NCI-H1105 treated with DMSO at 0.1 percent for 48 hours (cell line): ENCODE measurements around the gene PRMT7.
"Not testable (repeated sequence)": the region's sequence is repeated elsewhere in the genome, so short reads cannot be mapped to it uniquely, and the experiment has no call there.

Experiments
- DNase-seq: peaks from one replicate; lab custom pipeline; 2025; lab: John Stamatoyannopoulos, UW

PRMT7 gene

DNA sequence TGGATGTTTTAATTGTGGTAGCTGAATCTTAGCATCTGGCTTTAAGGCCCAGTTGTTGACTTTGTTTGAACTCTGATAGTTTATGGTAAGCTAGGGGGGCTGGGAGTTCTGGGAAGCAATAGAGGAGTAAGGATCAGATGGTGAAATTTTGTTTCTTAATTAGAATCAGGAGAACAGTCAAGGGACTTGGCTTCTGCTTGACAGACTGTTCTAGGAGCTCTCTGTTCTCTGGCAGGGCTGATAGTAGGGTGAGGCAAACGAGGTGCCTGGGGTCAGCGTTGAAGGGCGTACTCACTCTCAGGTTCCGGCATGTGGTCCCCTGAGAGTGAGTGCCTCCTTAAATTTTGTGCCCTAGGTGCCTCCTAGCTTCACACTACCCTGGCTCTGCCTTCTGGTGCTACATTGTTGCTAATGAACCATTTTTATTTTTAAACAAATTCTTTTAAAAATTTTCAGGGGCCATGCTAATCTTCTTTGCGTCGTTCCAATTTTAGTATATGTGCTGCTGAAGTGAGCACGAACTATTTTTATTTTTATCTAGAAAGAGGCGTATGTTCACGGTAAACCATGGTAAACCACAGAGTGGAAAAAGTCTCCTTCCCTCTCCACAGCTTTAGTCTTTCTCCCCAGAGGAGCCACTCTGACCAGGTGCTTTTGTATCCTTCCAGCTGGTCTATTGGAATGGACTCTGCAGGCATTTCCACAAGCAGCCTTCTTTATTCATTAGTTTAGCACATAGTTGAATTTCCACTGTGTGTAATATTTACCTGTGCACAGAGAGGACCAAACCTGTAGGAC, 26.8 kb upstream of the PRMT7 start:
- DNase-seq: no peak

DNA sequence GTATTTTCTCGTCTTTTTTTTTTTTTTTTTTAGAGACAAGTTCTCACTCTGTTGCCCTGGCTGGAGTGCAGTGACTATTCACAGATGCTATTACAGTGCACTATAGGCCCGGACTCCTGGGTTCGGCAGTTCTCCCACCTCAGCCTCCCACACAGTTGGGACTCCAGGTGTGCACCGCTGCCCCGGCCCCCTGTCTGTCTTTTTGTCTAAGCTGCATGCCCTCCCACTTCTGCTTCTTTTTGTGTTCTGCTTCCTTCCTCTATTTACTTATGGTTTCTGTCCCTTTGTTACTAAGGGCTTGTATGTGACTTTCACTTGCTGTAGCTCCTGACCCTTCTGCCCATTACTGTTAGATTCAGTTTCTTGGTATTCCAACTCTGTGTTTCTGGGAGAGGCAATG, 26.0 kb upstream of the PRMT7 start:
- DNase-seq: no peak

DNA sequence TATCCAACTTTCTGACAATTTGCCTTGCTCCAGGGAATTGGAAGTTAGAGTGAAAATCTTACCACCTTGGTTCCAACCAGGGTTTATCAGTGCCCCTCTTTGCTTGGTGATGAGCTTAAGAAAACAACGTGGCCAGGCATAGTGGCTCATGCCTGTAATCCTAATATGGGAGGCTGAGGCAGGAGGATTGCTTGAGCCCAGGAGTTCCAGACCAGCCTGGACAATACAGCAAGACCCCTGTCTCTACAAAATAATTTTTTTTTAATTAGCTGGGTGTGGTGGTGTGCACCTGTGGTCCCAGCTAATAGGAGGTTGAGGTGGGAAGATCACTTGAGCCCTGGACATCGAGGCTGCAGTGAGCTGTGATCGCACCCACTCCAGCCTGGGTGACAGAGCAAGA, 25.1 kb upstream of the PRMT7 start:
- no peak for DNase-seq

DNA sequence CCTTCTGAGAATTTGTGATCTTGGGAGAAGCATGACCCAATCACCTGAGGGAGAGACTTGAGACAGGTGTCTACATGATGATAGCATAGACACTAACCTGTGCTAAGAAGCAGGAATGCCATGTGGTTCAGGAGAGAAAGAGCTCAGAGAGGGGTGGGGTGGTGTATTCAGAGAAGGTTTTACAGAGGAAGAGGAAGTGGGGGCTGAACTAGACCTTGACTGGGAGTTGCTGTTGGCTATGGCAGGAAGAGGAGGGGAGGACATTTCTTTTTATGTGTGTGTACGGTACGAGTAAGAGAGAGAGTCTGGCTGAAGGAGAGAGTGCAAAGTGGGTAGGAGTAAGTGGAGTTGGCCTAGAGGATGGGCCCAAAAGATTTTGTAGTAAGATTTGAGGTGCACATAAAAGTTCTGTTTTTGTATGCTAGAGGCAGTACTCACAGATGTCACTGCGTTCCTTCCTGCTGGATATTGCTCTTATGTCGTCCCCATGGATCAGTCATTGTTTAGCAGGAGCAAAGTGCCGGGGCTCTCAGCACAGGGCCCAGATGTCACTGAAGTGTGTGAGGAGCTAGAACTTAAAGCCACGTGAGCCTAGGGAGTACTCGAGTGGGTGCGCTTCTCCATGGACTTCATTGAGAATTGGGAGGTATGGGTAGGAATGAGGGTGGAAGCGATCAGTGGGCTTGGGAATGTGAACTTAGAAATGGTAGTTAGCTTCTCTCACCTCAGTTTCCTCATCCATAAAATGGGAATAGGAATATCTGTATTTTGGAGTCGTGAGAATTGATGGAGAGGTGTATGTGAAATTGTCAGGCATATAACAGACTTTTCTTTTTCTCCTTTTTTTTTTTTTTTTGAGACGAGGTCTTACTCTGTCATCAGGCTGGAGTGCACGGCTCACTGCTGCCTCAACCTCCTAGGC, 24.4 kb upstream of the PRMT7 start:
- DNase-seq: no peak

DNA sequence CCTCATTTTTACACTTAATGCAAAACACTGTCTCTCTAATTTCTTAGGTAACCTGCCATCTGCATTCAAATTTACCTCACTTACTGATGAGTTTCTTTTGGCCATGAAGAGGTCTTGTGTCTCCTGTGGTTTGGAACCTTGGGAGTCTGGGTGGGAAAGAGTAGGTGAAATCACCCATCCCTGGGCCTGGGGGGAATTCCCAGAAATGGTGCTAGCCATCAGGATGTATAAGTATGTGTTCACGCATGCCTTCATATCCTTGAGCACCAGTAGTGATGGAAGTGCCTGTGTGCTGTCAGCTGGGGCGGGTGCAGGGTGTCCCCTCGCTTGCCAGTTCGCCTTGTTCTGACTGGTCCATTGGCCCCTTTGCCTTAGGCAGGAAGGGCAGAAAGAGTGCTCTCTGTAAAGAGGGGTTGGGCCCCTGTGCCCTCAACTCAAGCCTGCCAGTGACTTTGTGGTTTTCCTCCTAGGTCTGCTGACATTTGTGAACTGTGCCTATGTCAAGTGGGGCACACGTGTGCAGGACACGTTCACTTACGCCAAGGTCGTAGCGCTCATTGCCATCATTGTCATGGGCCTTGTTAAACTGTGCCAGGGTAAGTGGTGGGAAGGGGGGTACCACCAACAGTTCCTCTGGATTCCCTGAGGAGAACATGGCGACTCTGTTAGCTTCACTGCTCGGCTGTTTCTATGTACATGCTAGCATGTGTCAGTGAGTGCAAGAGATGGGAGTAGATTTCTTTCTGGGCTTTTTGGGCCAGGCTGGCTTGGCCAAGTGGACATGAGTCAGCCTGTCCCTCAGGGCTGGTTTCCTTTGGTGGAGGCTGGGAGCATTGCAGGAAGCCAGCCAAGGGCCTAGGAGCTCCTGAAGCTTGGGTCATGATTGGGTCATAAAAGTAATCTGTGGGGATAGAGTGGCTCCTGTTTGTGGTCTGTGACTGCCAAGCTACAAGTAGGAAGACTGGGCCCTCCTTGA, 23.3 kb upstream of the PRMT7 start:
- no peak for DNase-seq

DNA sequence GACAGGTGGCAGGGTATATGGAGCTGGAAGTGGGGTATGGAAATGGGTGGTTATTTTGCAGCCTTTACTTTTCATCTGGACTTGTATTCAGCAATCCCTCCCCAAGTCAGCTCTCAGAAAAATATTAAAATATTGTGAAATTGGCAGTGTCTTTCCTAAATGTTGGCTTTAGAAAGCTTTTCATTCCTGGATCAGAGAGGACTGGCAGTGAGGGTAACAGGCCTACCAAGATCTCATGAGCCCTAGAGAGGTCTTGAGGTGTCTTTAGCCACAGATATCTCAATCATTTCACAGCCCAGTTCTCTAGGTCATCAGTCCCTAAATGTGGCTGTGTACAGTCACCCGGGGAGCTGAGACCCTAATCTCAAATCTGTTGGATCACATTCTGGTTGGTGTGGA, 22.6 kb upstream of the PRMT7 start:
- no peak for DNase-seq

DNA sequence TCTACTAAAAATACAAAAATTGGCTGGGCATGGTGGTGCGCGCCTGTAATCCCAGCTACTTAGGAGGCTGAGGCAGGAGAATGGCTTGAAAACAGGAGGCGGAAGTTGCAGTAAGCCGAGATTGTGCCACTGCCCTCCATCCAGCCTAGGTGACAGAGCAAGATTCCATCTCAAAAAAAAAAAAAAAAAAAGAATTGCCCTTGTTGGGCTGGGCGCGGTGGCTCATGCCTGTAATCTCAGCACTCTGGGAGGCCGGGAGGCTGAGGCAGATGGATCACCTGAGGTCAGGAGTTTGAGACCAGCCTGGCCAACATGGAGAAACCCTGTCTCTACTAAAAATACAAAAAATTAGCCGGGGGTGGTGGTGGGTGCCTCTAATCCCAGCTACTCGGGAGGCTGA, 22.0 kb upstream of the PRMT7 start:
- not testable (repeated sequence) for DNase-seq

DNA sequence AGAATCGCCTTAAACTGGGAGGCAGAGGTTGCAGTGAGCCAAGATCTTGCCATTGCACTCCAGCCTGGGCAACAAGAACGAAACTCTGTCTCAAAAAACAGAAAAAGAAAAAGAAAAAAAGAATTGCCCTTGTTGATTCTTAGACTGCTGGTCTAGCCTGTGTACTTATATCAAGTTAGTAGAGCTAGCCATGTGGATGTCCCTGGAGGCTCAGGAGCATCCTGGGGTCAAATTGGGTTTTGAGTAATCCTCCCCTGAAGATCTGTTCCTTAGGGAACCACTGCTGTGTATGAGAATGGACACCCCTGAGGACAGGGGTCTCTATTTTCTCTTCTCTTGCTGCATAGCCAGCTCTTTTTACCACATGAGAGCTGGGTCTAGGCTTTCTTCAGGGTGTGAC, 21.6 kb upstream of the PRMT7 start:
- DNase-seq: no peak

DNA sequence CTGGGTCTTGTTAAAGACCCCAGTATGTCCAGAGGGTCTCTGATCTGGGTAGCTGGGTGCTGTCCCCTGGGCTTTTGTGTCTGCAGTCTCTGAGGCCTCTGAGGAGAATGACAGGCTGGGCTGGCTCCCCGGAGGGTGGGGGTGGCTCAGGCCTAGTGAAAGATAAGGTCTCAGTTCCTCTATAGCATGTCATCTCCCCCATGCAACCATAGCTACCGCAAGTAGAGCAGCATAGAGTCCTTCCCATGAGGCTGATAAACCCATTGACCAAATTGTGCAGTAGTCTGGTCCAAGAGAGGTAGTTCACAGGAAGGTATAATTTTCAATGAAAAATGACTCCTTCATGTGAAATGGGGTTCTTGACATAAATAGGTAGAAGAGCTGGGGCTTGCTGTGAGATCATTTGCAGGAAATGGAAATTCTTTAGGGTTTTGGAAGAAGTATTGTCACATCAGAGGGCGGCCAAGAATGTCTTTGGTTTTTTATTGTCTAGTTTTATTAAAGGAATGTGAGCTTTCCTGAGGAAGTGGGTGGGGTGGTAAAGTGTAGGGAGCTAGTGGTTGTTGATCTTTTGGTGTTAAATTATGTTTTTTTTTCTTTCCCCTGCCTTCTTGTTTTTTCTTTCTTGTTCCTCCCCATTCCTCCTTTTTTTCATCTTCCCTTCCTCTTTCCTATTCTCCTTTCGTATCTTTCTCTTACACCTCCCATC, 21.0 kb upstream of the PRMT7 start:
- DNase-seq: no peak

DNA sequence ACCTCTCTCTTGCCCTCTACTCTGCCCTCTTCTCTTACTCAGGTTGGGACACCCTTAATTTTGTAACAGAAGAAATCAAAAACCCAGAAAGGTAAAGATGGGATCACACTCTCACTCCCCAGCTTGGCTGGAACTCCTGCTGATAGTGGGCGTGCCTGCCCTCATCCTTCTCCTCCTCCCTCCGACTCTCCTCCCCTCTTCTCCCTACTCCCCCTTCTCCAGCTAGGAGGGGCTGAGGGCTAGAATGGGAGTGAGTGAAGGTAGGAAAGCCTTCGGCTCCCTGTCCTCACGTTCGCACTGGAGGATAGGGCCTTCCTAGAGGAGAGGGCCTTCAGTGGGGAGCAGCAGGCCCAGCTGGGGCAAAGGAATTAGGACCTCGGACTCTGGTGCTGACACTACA, 20.4 kb upstream of the PRMT7 start:
- no peak for DNase-seq

DNA sequence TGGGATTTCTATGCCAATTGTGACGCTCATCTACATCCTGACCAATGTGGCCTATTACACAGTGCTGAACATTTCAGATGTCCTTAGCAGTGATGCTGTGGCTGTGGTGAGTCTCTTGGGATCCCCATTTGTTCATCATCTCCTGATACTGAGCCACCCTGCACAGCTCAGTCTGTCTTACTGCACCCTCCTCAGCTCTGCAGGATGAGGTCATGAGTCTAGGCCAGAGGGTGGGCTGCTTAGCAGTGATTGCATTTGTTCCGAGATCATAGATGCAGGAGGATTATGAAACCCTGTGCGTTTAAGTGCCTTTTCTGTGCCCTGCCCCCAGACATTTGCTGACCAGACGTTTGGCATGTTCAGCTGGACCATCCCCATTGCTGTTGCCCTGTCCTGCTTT, 19.6 kb upstream of the PRMT7 start:
- no peak for DNase-seq

DNA sequence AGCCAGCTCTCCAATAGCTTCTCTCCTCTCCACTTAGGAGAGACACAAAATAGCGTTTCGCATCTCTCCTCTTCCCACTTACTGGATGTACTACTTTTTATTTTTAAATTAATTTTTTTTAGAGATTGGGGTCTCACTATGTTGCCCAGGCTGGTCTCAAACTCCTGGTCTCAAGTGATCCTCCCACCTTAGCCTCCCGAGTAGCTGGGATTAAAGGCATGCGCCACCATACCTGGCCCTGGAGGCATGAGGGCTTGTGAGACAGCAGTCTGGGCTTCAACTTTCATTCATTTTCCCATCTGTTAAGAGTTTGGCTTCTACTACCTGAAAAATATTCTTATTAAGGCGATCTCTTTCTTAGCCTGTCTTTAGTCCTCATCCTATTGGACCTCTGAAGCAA, 18.4 kb upstream of the PRMT7 start:
- no peak for DNase-seq

DNA sequence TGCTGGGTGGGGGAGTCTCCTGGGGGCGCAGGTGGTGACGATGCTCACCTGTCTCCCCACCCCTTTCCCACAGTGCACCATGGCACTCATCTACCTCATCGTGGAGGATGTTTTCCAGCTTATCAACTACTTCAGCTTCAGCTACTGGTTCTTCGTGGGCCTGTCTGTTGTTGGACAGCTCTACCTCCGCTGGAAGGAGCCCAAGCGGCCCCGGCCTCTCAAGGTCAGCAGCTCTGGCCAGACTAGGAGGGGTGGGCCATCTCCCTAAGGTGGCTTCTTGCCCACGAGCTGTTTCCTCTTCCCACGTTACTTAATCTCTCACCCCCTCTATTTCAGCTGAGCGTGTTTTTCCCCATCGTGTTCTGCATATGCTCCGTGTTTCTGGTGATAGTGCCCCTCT, 14.5 kb upstream of the PRMT7 start:
- DNase-seq: no peak

DNA sequence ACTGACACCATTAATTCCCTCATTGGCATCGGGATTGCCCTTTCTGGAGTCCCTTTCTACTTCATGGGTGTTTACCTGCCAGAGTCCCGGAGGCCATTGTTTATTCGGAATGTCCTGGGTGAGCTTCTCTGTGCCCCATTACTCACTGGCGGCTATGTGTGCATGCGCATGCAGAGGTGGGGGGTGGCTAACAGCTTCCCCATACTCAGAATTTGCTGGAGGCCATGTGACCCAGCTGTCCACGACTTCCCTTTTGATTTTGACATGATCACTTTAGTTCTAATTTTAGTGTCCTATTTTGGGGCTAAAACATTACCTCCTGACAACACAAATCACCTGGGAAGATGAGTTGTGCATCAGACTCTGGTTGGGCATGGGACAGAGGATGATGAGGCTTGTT, 14.1 kb upstream of the PRMT7 start:
- no peak for DNase-seq

DNA sequence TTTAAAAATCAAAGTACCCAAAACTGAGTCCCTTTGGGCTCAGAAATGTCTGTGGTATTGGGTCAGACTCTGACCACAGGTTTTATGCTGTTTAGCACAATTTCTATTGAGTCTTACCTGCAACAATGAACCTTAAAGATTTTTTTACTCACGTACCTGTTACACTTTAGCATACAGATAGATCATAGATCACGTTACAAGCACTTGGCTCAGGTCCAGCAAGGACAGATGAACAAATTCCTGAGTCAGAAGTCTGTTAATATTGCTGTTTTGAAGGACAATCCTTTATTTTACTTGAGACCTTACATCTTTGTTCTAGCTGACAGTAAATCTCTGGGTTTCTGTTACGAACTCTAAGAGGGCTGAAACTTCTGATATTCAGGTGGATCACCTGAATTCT, 12.9 kb upstream of the PRMT7 start:
- DNase-seq: no peak

DNA sequence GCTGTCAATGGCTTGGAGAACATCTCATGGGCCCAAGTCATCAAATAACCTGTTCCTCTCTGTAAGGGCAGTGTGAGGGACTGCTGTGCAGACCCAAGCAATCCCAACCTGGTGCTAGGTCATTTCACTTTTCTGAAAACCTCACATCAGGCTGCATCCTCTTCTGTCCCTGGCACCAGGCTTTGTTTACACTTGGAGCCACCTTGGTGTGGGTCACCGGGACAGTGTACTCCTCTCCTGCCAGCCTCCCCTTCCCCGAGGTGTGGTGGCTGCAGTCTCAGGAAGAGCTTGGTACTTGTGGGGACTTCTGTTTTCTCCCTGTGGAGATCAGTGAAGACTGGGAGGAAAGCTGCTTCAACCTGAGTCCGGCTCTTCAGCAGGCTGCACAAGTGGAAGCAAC, 12.5 kb upstream of the PRMT7 start:
- DNase-seq: no peak

DNA sequence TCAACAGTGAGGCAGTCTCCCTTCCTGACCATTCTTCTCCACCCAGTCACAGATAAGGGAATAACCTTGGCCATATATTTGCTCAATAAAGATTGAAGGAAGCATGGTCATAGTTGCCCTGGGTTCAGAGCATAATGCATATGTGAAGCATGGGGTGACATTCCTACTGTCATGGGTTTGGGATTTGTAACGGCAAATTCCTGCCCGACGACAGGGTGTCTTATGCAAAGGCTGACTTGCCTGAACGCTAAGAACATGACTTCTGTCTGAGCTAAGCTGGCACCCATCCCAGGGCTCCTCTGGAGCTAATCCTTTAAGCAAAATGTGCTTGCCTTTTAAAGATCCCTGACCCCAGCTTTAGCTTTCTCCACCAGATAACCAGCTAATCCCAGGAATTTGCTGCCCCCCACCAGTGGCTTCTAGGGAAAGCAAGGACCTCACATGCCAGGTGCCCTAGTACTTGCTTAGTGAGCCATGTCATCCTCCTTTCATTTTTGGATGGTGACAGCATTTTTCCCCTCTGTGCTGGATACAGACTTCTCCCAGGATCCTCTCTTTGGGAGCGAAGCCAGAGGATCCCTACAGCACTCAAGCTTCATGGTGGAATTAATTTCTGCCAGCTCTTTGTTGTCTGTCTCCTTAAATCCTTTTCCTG, 11.8 kb upstream of the PRMT7 start:
- peak; percentile 67 for DNase-seq

DNA sequence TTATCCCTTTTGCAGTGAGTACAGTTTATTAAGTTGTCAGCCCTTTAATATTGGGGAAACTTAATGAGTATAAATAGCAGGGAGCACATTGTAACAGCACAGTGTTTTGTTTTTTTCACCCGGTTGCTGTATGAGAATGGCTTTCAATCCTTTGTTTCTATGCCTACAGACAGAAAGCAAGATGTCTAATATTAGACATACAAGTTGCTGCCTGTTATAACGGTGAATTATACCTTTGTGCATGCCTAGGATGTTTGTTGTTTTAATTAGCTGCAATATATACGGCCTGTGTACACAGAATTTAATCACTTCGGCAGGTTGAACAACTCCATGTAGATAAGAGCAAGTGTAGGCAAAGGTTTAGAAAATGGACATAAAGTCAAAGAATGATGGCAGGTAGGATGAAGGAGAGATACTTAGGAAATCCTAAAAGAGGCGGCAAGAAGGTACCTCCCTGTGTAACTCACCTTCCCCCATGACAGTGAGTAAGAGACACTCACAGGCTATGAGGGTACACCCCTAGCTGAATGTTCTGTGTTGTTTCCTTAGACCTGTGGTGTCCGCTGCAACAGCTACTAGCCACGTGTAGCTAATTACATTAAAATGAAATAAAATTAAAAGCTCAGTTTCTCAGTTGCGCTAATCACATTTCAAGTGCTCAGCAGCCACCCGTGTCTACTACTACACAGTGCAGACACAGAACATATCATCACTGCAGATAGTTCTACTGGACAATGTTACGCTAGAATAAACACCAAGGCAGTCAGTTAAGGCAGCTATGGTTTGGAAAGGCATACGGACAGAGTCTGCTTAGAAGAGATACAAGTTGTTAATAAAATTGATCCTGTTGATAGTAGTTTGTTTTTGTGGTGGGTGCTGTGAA, 11.0 kb upstream of the PRMT7 start:
- DNase-seq: peak; percentile 67

DNA sequence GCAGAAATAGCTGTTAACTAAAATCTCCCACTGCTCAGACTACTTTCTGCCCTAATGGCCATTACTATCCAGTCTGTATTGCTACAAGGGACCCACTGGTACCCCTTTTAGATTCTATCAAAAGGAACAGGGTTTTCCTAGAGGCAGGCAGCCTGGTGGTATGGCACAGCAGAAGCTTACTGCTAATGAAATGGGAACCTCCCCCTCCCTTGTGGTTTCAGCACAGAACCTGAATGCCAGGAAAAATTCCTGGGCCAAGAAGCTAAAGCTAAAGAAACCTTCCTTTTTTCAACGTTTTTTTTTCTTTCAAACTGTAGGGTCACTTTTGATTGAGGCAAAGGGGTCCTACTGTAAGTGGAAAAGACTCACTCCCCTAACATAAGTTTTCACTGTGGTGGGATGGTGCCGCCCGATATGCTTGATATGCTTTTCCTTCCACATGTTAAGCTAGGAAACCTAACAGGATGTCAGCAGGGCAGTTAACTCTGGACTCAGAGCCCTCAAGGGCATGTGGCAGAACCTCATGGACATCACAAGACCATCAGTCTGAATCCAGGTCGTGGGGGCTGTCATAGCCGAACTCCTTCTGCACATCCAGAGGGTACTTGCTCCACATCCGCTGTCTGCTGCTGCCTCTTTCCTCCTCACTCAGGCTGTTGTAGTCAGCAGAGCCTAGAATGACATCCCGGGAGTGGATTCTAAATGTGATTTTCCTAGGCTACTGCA, 9.9 kb upstream of the PRMT7 start:
- DNase-seq: no peak
